Fibroblast of skin of right quadriceps (primary cell): ENCODE results near the gene DYDC2.

Experiments
- DNase-seq: peaks from one replicate; pipeline ENCODE4 v3.0.0-alpha.2; 2013

The DYDC2 gene

DNA sequence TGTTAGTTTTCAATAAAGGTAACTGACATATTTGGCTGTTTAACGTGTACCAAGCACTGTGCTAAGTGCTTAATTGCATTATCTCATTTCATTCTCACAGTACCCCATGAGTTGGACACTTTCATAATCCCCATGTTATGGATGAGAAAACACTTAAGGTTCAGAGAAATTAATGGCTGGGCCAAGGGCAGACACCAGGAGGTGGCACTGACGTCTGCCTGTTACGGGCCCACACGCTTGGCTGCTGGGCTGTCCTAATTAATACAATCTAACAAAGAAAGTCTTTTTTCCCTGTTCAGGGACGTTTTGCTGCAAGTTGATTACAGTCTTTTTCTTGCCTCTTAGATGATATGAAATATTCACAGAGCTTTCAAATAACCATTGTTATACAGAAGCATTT lies 16.1 kb downstream of the DYDC2 start:
- DNase-seq = no peak

DNA sequence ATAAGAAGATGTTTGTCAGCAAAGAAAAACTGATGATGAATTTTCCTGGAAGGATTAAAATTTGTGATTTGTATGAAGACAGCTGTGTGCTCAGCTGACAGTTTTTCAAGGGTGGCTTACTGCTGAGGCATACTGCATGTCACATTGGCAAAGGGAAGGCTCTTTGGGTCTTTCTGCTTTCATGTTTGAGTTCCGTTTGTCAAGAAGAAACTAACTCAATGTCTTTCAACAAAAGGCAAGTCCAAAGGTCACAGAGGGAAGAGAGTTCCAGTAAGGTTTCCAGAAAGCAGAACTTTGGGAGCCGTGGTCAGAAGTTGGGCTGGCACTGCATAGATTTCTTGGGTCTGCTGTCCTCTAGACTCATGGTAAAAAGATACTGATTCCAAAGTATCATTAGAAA lies 16.9 kb downstream of the DYDC2 start:
- DNase-seq = no peak

DNA sequence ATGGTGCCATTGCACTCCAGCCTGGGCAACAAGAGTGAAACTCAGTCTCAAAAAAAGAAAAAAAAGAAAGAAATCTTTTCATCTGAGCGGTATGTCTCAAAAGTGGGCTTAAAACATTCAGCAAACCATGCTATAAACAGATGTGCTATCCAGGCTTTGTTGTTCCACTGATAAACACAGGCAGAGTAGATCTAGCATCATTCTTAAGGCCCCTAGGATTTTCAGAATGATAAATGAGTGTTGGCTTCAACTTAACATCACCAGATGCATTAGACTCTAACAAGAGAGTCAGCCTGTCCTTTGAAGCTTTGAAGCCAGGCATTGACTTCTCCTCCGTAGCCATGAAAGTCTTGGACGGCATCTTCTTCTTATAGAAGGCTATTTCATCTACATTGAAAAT lies 23.1 kb downstream of the DYDC2 start:
- DNase-seq = no peak

DNA sequence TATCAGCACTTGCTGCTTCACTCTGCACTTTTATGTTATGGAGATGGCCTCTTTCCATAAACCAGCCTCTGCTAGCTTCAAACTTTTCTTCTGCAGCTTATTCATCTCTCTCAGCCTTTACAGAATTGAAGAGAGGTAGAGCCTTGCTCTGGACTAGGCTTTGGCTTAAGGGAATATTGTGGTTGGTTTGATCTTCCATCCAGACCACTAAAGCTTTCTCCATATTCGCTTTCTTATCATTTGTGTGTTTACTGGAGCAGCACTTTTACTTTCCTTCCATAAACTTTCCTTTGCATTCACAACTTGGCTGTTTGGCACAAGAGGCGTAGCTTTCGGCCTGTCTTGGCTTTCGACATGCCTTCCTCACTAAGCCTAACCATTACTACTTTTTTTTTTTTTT lies 23.6 kb downstream of the DYDC2 start:
- no peak for DNase-seq

DNA sequence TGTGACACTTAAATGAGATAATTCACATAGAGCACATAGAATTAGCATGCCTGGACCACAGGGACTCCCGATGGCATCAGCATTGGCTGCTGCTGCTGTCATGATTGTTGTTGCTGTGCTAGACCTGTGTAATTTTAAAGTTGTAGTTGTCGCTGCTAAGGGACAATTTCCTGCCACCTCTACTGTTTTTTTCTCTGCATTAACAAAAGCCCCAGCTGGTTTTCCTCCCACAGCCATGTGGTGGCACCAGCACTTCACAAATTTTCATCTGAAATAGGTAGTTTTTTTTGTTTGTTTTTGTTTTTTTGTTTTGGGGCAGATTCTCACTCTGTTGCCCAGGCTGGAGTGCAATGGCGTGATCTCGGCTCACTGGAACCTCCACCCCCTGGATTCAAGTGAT lies 26.4 kb downstream of the DYDC2 start:
- peak; percentile 15 for DNase-seq

DNA sequence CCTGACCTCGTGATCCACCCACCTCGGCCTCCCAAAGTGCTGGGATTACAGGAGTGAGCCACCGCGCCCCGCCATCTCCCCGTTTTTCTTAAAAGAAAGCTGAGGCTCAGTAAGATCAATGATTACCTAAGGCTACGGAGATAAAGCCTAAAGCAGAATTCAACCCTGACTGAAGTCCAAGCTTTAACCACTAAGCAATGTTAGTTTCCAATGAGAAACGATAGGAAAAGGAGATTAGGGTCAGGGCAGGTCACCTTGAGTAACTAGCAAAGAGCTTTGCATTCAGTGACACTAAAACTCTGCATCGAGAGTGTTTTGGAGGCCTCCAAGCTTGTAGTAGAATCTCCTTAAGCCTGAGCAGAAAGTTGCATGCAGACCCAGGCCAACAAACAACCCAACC lies 34.2 kb downstream of the DYDC2 start:
- no peak for DNase-seq

DNA sequence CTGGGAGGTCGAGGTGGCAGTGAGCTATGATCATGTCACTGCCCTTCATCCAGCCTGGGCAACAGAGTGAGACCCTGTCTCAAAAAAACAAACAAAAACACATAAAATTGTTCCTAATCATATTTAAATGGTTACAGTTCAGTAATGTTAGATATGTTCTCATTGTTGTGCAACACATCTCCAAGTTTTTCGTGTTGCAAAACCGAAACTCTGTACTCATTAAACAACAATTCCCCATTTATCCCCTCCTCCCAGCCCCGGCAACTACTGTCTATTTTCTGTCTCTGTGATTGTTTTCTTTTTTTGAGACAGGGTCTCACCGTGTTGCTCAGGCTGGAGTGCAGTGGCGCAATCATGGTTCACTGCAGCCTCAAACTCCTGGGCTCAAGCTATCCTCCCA lies 35.7 kb downstream of the DYDC2 start:
- no peak for DNase-seq

DNA sequence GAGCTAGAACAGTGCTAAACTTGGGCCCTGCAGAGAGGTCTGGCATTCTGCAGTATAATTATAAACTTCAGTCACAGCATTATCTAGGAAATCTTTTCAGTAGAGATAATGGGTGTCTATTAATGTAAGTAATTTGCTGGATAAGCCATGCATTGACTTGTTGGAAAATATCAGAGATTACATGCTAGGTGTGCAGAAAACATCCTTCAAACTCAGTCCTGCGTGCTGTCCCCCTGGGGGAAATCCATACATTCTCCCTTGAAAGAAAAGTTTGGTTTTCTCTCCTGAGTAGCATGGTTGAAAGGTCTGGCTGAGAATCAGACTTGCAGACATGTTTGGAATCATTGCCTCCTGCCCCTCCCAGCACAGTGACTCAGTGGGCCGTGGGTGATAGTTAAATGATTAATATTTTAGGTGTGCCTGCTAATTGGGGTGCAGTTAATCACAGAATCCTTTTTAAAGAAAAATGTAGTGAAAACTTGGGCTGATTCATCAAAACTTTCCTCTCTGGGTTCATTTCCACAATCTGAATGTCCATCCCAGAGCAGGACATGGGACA lies 37.9 kb downstream of the DYDC2 start:
- DNase-seq = no peak

DNA sequence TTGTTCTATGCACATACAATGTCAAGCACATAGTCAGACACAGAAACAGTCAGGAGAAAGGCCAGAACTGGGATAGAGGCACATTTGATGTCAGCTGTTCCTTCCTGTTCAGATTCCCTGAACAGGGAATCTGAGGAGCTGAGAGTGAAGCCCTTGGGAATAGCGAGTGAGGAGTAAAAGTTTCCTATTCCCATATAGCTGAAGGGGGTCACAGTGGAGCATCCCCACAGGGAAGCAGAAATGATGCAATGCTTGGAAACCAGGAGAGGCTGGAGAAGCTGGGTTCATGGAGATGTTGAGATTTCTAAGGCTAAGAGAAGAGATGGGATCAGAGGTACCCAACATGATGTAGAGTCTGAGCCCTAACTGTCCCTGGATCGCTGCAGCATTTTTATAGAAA lies 40.4 kb downstream of the DYDC2 start:
- DNase-seq = no peak

DNA sequence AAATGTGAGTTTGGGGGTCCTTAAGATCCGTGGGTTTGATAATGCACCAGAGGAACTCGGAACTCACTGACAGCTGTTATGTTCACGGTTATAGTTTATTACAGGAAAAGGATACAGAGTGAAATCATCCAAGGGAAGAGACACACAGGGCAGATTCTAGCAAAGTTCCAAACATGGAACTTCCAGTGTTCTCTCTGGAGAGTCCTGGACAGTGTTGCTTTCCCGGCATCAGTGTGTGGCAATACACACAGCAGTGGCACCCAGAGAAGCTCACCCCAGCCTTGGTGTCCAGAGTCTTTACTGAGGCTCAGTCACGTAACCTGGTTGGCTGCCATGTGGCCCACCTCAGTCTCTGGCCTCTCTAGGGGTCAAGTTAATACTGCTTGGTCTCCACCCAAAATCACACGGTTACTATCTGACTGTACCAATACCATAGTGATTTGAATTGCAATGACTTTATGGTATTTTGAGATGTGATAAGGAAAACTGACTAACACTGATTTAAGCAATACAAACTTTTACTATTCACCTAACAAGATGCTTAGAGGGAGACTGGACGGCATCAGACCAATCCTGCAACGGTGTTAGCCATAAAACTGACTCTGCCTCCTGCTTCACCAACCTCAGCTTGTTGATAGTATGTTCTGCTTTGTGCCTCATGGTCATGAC lies 43.7 kb downstream of the DYDC2 start:
- no peak for DNase-seq

DNA sequence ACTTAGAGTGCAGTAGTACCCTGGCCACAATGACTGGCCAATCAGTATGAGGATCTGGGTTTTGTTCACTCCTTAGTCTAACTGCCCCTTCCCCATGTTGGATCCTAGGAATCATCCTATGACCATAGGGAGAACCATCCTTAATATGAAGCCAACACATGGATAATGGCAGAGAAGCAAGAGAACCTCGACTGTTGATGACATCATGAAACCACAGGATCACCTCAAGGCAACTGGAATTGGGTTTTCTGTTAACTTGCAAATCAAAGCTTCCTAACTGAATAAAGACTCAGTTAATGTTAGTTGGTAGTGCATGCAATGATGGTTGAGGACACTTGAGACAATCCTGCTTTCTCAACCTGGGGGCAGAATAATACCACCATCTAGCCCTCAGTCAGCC lies 48.5 kb downstream of the DYDC2 start:
- no peak for DNase-seq

DNA sequence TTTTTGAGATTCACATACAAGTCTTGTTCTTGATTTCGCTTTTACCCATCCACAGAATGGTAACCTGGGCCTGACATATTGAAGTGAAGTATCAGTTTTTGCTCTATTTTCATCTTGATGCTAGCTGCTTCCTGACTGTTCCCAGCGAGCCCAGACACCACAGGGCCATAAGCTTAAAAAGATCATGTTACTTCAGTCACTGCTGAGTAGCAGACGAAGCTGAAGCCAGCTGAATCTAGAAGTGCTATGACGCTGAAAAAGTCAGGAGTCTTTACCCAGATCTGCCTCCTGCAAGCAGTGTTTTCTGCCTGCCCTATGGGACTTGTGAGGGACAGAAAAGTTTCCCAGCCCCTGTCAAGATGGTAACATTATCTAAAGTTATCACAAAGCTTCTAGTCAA lies 49.0 kb downstream of the DYDC2 start:
- no peak for DNase-seq

DNA sequence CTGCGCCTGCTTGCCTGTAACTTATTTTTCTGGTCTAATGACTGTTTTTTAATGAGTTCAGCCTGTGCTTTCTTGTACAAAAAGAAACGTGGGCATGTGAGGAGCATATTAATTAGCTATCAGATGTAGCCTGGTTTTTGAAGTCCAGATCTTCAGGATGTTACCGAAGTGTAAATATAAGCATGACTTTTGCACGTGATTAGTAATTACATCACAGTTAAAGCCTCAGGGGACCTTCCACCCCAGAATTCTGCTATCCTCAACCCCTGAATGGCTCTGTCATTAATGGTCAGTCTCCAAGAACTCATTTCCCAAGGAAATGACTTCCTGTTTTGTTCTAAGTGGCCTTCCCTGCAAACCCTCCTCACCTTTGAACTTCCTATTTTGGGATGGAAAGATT lies 49.6 kb downstream of the DYDC2 start:
- no peak for DNase-seq

DNA sequence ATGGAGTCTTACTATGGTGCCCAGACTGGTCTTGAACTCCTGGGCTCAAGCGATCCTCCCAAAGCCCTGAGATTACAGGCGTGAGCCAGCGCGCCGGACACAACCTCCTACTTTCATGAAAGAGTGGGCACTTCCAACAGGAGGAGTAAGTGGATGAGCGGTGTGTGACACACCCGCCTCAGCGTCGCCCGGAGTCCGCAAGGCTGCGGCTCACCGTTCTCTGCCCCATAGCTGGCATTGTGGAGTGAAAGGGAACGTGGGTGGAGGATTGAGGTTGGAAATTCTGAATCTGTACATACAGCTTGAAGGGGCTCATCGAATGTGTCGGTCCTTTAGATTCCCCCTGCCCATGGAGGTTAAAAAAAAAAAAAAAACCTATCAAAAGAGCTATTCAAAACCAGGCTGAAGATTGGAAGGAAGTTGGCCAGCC lies 51.2 kb downstream of the DYDC2 start:
- DNase-seq = no peak

DNA sequence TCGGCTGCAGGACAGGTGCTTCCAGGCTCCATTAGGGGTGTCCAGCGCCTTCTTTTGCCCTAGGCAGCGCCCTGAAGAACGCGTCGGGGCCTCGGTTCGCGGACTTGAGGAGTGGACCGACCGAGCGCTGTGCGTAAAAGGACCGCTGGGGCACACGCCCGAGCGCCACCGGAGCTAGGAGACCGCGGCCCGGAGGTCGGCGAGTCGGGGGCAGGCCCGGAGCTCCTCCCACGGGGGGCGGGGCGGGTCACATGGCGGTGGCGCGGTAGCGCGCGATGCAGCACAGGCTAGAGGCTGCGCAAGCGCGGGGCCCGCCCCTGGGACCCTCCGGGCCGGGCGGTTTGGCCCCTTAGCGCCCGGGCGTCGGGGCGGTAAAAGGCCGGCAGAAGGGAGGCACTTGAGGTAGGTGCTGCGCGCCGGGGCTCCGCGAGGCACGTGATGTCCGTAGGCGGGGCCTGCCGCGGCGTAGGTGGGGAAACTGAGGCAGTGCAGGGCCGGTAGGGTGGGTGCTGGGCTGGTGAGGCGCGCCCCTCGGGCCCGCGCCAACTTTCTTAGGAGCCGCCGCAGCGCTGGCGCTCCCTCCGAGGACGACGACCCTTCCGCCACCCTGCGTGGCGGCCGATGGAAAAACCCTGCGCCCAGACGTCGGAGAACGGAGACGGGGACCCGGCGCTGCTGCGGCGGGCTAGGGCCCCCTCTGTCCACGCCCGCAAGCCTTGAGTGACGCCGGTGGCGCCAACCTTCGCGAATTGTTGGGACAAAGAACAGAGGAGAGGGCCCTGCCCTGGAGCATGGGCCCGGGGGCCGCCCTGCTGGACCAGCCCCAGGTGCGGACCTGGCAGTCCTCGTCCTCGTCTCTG lies 51.9 kb downstream of the DYDC2 start, which contains the start of gene PRXL2A:
Gene PRXL2A, plus strand, starts transcription at position 310 of the 860 bp plus-strand sequence. CDS start 11,917 bp downstream, outside the sequence.
- DNase-seq = peak; percentile 40

DNA sequence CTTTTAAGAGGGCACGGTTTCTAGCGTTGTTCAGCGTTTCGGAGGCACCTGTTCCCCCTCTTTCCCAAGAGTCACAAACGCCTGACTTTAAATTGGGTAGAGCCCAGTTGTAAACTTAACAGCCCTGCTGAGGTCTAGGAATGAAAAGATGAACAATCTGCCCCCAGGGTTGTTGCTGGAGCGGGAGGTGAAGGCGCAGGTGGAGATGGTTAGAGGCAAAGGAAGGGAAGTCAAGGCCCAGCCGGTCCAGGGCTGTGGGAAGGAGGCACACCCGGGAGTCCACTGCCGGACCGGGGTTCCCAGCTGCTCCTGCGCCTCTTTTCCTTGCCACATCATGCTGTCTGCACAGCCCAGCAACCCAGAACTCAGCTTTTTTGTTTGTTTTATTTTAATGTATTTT lies 52.5 kb downstream of the DYDC2 start:
- DNase-seq = no peak

DNA sequence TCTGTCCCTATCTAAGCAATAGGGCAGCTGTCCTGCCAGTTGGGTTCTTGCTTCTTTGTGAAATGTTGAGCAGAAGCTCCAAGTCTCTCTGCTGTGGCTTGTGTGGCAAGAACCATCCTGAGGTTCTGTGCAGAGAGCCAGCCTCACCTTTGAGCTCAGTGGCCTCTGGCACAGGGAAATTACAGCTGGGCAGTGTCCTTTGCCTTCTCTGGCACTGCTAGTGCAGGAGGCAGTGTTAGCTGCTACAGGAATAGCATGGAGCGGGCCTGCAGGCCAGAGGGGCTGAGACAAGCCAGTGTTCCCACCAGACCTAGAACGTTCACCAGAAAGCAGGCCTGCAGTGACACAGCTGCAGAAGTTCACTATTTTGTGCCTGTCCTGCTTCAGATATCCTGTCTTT lies 53.5 kb downstream of the DYDC2 start:
- no peak for DNase-seq

DNA sequence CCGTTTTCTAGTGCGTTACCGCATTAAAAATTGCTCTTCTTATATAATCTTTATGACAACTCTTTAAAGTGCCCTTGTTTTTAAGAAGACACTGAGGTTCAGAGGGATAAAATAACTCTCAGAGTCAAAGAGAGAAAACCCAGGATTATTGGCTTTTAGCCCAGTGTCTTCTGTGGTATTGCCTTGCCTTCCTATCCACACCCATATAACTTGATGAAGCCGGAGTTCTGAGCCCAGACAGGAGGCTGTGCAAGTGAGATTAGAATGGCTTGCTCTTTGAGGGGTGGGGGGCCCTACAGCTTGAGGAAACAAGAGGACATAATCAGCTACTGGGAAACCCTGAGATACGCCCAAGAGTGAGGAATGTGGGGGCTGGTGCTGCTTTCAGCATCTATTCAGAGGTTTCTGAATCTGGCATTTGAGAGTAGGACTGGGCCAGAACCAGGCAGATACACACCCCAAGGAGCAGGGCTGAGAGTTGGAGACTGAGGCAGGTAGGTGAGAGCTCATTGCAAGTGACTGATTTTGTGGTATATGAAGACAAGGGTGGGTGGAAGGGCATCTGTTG lies 54.1 kb downstream of the DYDC2 start:
- no peak for DNase-seq

DNA sequence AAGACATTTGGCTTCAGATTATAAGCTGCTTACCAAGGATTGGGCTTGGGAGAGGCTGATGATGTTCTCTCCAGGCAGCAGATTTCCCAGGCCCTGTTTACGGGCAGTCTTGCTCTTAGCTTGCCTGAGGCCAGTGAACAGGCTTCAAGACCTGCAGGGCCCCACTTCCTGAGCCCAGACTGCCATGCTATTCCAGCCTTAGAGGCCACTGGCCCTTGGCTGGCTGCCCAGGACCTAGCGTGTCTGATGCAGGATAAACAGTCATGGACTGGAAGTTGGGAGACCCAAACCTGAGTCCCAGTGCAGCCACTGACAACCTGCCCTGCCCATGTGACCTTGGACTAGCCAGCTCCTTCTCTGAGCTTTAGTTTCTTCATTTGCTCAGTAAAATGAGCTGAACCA lies 54.7 kb downstream of the DYDC2 start:
- no peak for DNase-seq

DNA sequence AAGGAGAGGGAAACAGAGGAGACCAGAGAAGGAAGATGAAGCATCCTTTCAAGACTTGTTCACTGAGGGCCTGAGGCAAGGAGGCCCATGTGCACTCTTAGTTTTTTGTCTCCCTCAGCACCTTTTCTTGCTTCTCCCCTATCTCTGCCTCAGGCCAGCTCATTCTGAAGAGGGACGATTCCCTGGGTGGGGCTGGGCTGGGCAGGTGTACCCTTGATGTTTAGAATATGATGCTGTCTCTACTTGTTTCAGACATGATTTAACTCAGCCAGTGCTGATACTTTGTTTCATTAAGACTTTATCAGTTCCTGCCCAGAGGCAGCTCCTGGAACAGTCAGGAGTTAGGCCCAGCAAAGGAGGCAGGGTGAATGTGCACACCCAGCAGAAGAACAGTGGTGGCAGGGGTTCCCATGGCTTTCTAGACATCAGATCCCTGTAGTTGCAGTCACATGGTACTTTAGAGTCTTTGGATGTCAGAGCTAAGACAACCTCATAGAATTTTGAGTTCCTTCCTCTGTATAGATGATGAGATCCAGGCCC lies 55.2 kb downstream of the DYDC2 start:
- DNase-seq = no peak

DNA sequence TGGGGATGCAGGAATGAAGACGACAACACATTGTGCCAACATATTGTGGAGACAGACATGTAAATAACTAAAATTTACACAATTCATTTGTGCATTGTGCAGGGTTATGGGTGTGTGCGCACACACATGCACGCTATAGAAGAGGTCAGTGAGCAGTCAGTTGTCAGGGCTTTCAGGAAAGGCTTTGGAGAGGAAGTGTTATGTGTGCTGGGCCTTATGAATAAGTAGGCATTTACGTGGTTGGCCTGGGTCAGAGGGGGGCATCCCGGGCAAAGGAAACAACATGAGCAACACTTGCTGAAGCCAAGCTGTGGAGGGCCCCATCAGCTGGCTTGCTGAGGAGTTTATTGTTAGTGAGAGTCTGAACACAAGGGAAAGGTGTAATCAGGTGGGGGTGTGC lies 55.9 kb downstream of the DYDC2 start:
- DNase-seq = no peak

DNA sequence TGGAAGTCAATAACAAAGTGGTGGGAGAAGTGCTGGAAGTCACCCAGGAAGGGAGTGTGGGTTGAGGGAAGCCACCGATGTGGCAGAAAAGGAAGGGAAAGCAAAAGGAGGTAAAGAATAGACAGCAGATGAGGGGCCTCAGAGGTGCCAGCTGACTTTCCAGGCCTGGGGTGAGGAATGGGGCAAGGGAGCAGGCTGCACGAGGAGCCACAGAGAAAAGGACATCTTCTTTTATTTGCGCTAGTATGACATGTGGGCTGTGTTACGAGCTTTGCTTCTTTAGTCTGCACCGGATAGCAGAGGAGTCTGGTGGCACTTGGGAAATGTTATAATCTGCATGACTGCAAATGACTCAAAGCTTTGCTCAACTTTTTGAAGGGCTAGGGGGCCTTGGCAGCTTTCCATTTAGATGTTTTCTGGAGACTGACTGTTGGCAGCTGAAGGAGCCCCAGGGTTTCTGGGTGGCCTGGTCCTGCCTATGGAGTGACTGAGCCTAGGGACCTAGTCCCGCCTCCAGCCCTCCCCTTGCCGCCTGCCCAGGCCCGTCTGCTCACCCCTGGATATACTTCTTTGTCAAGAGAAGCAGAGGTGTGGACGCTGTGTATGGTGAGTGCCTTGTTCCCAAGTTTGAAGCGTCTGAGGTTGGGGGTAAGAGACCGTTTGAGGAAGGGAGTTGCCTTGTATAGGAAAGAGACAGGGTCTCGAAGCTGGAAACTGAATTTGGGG lies 56.9 kb downstream of the DYDC2 start:
- peak; percentile 88 for DNase-seq
